Lung (tissue), 12 donors: ENCODE results near the gene SRC. TPM values are rescaled to one million over a fixed set of nuclear protein-coding genes. Genes with fewer than 3 reads are reported as not detected.

Source experiments
- ATAC-seq: fragments of 200-7000 bp; cut with Tn5 transposase; one replicate; pipeline ENCODE4 v1.9.1; 2020; ENCODE audit warnings: moderate number of reproducible peaks; ENCODE audit not compliant: insufficient read depth, low FRiP score
- DNase-seq, 3 donors: peaks; one replicate each; pipeline ENCODE4 v3.0.0-alpha.2; 2013 to 2017
- H3K27ac ChIP-seq, 2 donors: one replicate each; pipeline ENCODE4 v1.5.1; 2013; ENCODE audit warnings: mild to moderate bottlenecking in 2 of 2, moderate library complexity in 2 of 2, control low read depth in 1 of 2, inconsistent platforms in 1 of 2, low read depth in 1 of 2, low read length in 1 of 2
- H3K27me3 ChIP-seq, 3 donors: one replicate each; pipeline ENCODE4 v1.5.1; 2013; ENCODE audit warnings: low read length in 2 of 3; ENCODE audit not compliant: control insufficient read depth in 3 of 3, insufficient read depth in 3 of 3
- H3K36me3 ChIP-seq, 4 donors: one replicate each; pipeline ENCODE4 v1.5.1; 2013; ENCODE audit warnings: low read length in 4 of 4, mild to moderate bottlenecking in 1 of 4, moderate library complexity in 1 of 4; ENCODE audit not compliant: control insufficient read depth in 4 of 4, insufficient read depth in 4 of 4
- H3K4me1 ChIP-seq, 5 donors: one replicate each; pipeline ENCODE4 v1.5.1; 2013; ENCODE audit warnings: low read length in 5 of 5, mild to moderate bottlenecking in 2 of 5, moderate library complexity in 1 of 5; ENCODE audit not compliant: control insufficient read depth in 5 of 5, insufficient read depth in 5 of 5
- H3K4me3 ChIP-seq: one replicate; pipeline ENCODE4 v1.5.1; 2013; ENCODE audit warnings: mild to moderate bottlenecking, control low read depth, moderate library complexity
- H3K9ac ChIP-seq, 2 donors: one replicate each; pipeline ENCODE4 v1.5.1; 2013; ENCODE audit warnings: low read length in 2 of 2, control low read depth in 1 of 2; ENCODE audit not compliant: insufficient read depth in 1 of 2
- H3K9me3 ChIP-seq, 4 donors: one replicate each; pipeline ENCODE4 v1.5.1; 2013; ENCODE audit warnings: low read length in 3 of 4, mild to moderate bottlenecking in 1 of 4, moderate library complexity in 1 of 4; ENCODE audit not compliant: control insufficient read depth in 4 of 4, insufficient read depth in 3 of 4
- CTCF ChIP-seq: IDR thresholded peaks from 2 replicates; pipeline ENCODE4 v1.5.1; 2012; ENCODE audit warnings: mild to moderate bottlenecking; ENCODE audit errors: control extremely low read depth, extremely low read depth
- WGBS, 2 donors: extraction: QIAGEN DNeasy Blood & Tissue Kit; methylation state at CpG; one replicate each; pipeline ENCODE4 v1.1.7; 2013; 5-methylcytosine and 5-hydroxymethylcytosine counted together
- polyA plus RNA-seq, 2 donors: library from polyadenylated mRNA; stranded (reverse); fragments of 200-250 nt; gene quantifications; one replicate each; pipeline ENCODE4 v1.2.1, GENCODE V29; 2013
- total RNA-seq, 2 donors: library from RNA; depleted of rRNA in 1 of 2; stranded (reverse); fragments of >200 nt in 1 of 2; gene quantifications; one replicate each; pipeline ENCODE4 v1.2.1, GENCODE V29; 2014 to 2021
- donor health status: control.
- donor health status: control.
- donor health status: Bipolar disorder and iron deficiency.
- donor health status: healthy.
- donor health status: DM: yes; HTN: yes; CAD: no.

The SRC gene
- total and polyA plus RNA-seq, 4 donors: 35.6 to 69.5 (median 50.1) TPM

GRCh38 chr20:37397954-37398749, 52.2 kb downstream of the SRC start:
- Histone ChIP-seq H3K27me3 (no peaks in the 10 kb centered on the region), H3K9me3 (no peaks in the 10 kb centered on the region), H3K4me1 (peaks cover 0 to 17% (median 0%) of the 10 kb centered on the region in 5 donors), H3K36me3 (peaks cover 0 to 62% (median 22%) of the 10 kb centered on the region in 4 donors), H3K27ac (no peak overlapping the region), H3K9ac (no peak overlapping the region), H3K4me3 (no peak overlapping the region)
- no peak for TF ChIP-seq CTCF
- no peak for ATAC-seq
- no peak for DNase-seq
- 94 to 95% methylated on average over 30 of the region's 30 CpGs for WGBS, 2 donors

- no peak for TF ChIP-seq CTCF
- peaks cover 0 to 17% (median 0%) of the 10 kb centered on the region in 5 donors for H3K4me1 ChIP-seq
- H3K27me3 ChIP-seq: no peaks in the 10 kb centered on the region
- DNase-seq (no peak), ATAC-seq (no peak)
- no peak overlapping the region for H3K4me3 ChIP-seq
- H3K36me3 ChIP-seq: peaks cover 0 to 67% (median 23%) of the 10 kb centered on the region in 4 donors
- WGBS, 2 donors: 85 to 86% methylated on average over 15 of the region's 15 CpGs
- no peak overlapping the region for H3K27ac ChIP-seq
- no peak overlapping the region for H3K9ac ChIP-seq
- no peaks in the 10 kb centered on the region for H3K9me3 ChIP-seq
Measured at GRCh38 chr20:37398750-37399621, 53.0 kb downstream of the SRC start.

GRCh38 chr20:37401282-37401929, 55.5 kb downstream of the SRC start:
- H3K9me3 ChIP-seq: no peaks in the 10 kb centered on the region
- no peak overlapping the region for H3K9ac ChIP-seq
- H3K36me3 ChIP-seq: peaks cover 0 to 55% (median 23%) of the 10 kb centered on the region in 4 donors
- 91 to 95% methylated on average over 9 of the region's 9 CpGs for WGBS, 2 donors
- H3K4me3 ChIP-seq: no peak overlapping the region
- TF ChIP-seq CTCF: no peak
- H3K27ac ChIP-seq: no peak overlapping the region
- peaks cover 0 to 8% (median 4%) of the 10 kb centered on the region in 5 donors for H3K4me1 ChIP-seq
- ATAC-seq (no peak), DNase-seq (no peak)
- H3K27me3 ChIP-seq: no peaks in the 10 kb centered on the region
